Stimulated activated CD8-positive, alpha-beta memory T cell treated with anti-CD3 and anti-CD28 coated beads, Interleukin-2, amount 100 ng/mL, for 48 hours (primary cell): Measurements from ENCODE around the gene CCDC88C.
"Not testable (repeated sequence)": the region's sequence is repeated elsewhere in the genome, so short reads cannot be mapped to it uniquely, and the experiment has no call there.

Source experiments
- DNase-seq, 2 donors: peaks; one replicate each; pipeline ENCODE4 v3.0.0-alpha.2; 2020; ENCODE audit warnings: low read depth in 2 of 2

Gene CCDC88C

GRCh38 chr14:91418387-91419043 is 895 bp upstream of the CCDC88C start:
- peak; percentile 65 to 80 for DNase-seq

GRCh38 chr14:91417983-91418386 is 365 bp upstream of the CCDC88C start:
- peak in 1 of 2 donors; percentile 49 for DNase-seq

GRCh38 chr14:91416744-91417119 is 888 bp downstream of the CCDC88C start:
- no peak for DNase-seq

GRCh38 chr14:91415794-91416743 is 1.6 kb downstream of the CCDC88C start:
- peak in 1 of 2 donors; percentile 54 for DNase-seq

GRCh38 chr14:91414475-91414833 is 3.2 kb downstream of the CCDC88C start:
- no peak for DNase-seq

- no peak for DNase-seq
Observed at GRCh38 chr14:91413547-91414474, 3.8 kb downstream of the CCDC88C start.

GRCh38 chr14:91412939-91413338 is 4.7 kb downstream of the CCDC88C start:
- DNase-seq, result no peak

GRCh38 chr14:91410771-91411536 is 6.7 kb downstream of the CCDC88C start:
- no peak for DNase-seq

- DNase-seq, result no peak
Observed at GRCh38 chr14:91409928-91410718, 7.5 kb downstream of the CCDC88C start.

- DNase-seq, result not testable (repeated sequence)
Observed at GRCh38 chr14:91409240-91409639, 8.4 kb downstream of the CCDC88C start.

- no peak for DNase-seq
Observed at GRCh38 chr14:91406982-91407381, 10.6 kb downstream of the CCDC88C start.

GRCh38 chr14:91406451-91406850 is 11.2 kb downstream of the CCDC88C start:
- DNase-seq, result no peak

GRCh38 chr14:91405724-91406435 is 11.7 kb downstream of the CCDC88C start:
- no peak for DNase-seq

GRCh38 chr14:91405241-91405721 is 12.3 kb downstream of the CCDC88C start:
- DNase-seq, result peak; percentile 49 to 51

GRCh38 chr14:91402771-91403600 is 14.6 kb downstream of the CCDC88C start:
- no peak for DNase-seq

- DNase-seq, result no peak
Observed at GRCh38 chr14:91402348-91402747, 15.3 kb downstream of the CCDC88C start.

- DNase-seq, result no peak
Observed at GRCh38 chr14:91401751-91402150, 15.9 kb downstream of the CCDC88C start.

- no peak for DNase-seq
Observed at GRCh38 chr14:91400696-91401095, 16.9 kb downstream of the CCDC88C start.
